Type B pancreatic cell (in vitro differentiated cells): ENCODE data around the gene ITSN1. TPM values are rescaled to one million over a fixed set of nuclear protein-coding genes. Genes with fewer than 3 reads are reported as not detected.

Source experiments
- DNase-seq: peaks from one replicate; pipeline ENCODE4 v3.0.0; 2021; ENCODE audit warnings: mixed read lengths; ENCODE audit not compliant: unreplicated experiment; ENCODE audit errors: extremely low spot score
- H3K27ac Mint-ChIP-seq: 2 replicates; pipeline ENCODE4 v1.8.0; 2021; ENCODE audit warnings: mild to moderate bottlenecking, mixed read lengths
- H3K27me3 Mint-ChIP-seq: 2 replicates; pipeline ENCODE4 v1.8.0; 2021; ENCODE audit warnings: mixed read lengths
- H3K36me3 Mint-ChIP-seq: 2 replicates; pipeline ENCODE4 v1.8.0; 2021; ENCODE audit warnings: mixed read lengths
- H3K4me1 Mint-ChIP-seq: one replicate; pipeline ENCODE4 v1.8.0; 2021; ENCODE audit warnings: mixed read lengths; ENCODE audit not compliant: unreplicated experiment
- H3K4me3 Mint-ChIP-seq: 2 replicates; pipeline ENCODE4 v1.8.0; 2021; ENCODE audit warnings: mild to moderate bottlenecking, mixed read lengths
- H3K9me3 Mint-ChIP-seq: 2 replicates; pipeline ENCODE4 v1.8.0; 2021; ENCODE audit warnings: mixed read lengths
- total RNA-seq: library from RNA; stranded (reverse); gene quantifications from 2 replicates; pipeline ENCODE4 v1.2.1, GENCODE V29; 2021; ENCODE audit warnings: low replicate concordance
- TF ChIP-seq, protein P1 (sequence below): fragments of 200-600 bp; sonication (generic); conservative IDR thresholded peaks from 2 replicates; pipeline ENCODE4 v1.5.0; 2021; ENCODE audit warnings: antibody characterized with exemption, mild to moderate bottlenecking

Gene ITSN1
- total RNA-seq, 1 donor from 2014 or later: 89.1 TPM

DNA sequence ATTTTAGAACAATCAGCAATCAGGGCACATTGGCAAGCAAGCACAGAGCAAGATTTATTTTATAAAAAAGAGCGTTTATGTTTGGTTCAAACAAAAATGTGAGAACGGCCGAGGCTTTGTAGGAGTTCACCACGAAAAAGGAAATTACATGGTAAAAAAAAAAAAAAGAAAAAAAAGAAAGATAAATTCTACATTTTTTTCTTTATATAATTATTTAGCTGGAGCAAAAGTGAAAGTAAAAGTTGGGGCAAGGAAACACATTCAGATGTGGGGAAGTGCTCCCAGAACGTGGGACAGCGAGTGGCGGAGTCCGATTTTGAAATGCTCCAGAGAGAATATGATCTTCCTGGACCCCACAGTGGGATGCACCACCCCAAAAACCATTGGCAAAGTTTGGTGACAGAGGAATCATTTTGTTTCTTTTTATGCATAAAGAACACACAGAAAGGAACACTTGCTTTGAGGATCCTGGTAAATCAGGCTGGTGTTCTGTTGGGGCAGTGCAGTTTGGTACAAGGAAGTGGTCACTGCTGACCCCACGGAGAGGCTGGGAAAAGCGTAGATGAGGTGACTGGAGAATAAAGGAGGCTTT is 289.6 kb downstream of the ITSN1 start:
- DNase-seq: no peak
- TF ChIP-seq, protein P1, sequence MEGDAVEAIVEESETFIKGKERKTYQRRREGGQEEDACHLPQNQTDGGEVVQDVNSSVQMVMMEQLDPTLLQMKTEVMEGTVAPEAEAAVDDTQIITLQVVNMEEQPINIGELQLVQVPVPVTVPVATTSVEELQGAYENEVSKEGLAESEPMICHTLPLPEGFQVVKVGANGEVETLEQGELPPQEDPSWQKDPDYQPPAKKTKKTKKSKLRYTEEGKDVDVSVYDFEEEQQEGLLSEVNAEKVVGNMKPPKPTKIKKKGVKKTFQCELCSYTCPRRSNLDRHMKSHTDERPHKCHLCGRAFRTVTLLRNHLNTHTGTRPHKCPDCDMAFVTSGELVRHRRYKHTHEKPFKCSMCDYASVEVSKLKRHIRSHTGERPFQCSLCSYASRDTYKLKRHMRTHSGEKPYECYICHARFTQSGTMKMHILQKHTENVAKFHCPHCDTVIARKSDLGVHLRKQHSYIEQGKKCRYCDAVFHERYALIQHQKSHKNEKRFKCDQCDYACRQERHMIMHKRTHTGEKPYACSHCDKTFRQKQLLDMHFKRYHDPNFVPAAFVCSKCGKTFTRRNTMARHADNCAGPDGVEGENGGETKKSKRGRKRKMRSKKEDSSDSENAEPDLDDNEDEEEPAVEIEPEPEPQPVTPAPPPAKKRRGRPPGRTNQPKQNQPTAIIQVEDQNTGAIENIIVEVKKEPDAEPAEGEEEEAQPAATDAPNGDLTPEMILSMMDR: no peak
- Mint-ChIP-seq H3K27me3 (no peaks in the 10 kb centered on the region), H3K4me3 (peak overlapping the region; percentile 92), H3K4me1 (peaks cover 12% of the 10 kb centered on the region), H3K27ac (peak overlapping the region; percentile 97), H3K36me3 (peaks cover 3% of the 10 kb centered on the region), H3K9me3 (no peaks in the 10 kb centered on the region)

DNA sequence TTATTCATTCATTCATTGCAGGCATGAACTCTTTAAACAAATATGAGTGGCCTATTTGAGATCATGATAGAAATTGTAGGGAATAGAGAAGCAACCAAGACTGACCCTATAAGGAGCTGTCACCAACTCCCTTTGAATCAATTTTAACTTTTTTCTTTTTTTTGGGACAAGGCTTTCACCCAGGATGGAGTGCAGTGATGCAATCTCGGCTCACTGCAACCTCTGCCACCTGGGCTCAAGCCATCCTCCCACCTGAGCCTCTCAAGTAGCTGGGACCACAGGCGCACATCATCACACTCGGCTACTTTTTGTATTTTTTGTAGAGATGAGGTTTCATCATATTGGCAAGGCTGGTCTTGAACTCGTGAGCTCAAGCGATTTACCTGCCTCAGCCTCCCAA is 290.4 kb downstream of the ITSN1 start:
- peaks cover 3% of the 10 kb centered on the region for H3K36me3 Mint-ChIP-seq
- H3K4me1 Mint-ChIP-seq: peaks cover 12% of the 10 kb centered on the region
- TF ChIP-seq, protein P1: no peak
- H3K4me3 Mint-ChIP-seq: peak overlapping the region; percentile 77
- no peaks in the 10 kb centered on the region for H3K9me3 Mint-ChIP-seq
- DNase-seq: no peak
- no peak overlapping the region for H3K27ac Mint-ChIP-seq
- H3K27me3 Mint-ChIP-seq: no peaks in the 10 kb centered on the region

DNA sequence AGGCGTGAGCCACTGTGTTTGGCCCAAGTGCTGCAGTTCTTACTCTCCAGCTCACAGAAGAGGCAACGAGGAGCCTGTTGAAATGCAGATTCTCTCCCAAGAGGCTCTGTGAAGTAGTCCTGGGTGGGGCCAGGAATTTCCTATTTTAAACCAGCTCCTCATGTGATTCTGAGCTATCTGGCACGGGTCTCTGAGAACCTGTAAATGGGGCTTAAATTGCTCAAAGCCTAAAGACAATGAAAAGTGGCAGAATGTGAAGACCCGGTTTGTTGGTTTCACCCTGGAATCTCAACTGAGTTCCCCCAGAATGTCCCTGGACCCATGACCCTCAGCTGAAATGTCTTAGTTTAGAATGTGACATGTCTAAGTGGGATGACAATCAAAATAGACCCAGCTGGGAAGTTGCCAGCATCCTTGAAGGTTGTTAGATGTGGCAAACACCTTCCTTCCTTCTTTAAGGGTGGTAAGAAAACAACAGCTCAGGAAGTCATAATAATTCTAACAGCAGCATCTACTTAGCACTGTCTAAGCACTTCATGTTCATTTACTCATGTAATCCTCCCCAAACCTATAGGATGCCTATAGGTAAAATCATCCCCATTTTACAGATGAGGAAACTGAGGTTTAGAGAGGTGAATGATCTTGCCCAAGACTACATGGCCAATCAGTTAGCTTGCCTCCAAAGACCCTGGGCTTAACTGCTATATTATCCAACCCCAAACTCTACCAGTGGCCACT is 294.2 kb downstream of the ITSN1 start:
- Mint-ChIP-seq H3K27me3 (no peaks in the 10 kb centered on the region), H3K4me1 (peaks cover 21% of the 10 kb centered on the region), H3K36me3 (peaks cover 2% of the 10 kb centered on the region), H3K4me3 (no peak overlapping the region), H3K27ac (no peak overlapping the region), H3K9me3 (no peaks in the 10 kb centered on the region)
- no peak for DNase-seq
- TF ChIP-seq, protein P1: no peak

DNA sequence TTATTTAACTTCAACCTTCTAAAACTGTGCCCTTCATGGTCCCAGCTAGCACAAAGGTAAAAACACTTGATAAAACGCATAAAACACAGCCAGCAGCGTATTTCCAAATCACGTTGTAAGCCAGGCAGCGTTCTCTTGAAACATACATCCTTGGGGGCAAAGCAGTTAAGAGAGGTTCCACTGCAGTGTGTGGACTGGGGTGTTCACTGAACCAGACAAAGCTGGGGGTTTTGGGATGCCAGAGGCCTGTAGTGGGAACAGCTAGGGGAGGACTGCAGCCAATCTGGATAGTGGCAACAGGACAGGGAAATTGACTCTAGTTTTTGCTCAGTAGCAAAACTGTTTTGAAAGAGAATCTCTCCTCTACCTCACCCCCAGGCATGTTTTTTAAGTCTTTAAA is 294.8 kb downstream of the ITSN1 start:
- Mint-ChIP-seq H3K27ac (no peak overlapping the region), H3K36me3 (no peaks in the 10 kb centered on the region), H3K9me3 (no peaks in the 10 kb centered on the region), H3K4me3 (no peak overlapping the region), H3K4me1 (peaks cover 16% of the 10 kb centered on the region), H3K27me3 (no peaks in the 10 kb centered on the region)
- TF ChIP-seq, protein P1: no peak
- no peak for DNase-seq

DNA sequence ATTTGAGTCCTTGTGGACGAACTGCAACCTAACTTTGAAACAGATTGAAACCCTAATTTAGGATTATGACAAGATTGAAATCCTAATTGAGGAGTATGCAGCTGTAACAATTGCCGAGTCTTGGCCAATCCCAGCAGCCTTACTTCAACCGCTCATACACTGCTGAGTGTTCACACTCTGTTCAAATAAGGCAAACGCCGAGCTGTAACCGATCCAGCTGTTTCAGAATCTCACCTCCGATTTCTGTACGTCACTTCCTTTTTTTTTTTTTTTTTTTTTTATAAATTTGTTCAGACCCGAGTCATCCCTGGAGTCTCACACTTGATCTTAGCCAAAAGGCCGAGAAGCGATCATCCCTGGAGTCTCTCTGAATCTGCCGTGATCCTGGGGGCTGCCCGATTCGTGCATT is 295.6 kb downstream of the ITSN1 start:
- H3K36me3 Mint-ChIP-seq: no peaks in the 10 kb centered on the region
- TF ChIP-seq, protein P1: no peak
- H3K27ac Mint-ChIP-seq: no peak overlapping the region
- H3K4me1 Mint-ChIP-seq: peaks cover 13% of the 10 kb centered on the region
- DNase-seq: no peak
- H3K9me3 Mint-ChIP-seq: no peaks in the 10 kb centered on the region
- H3K27me3 Mint-ChIP-seq: no peaks in the 10 kb centered on the region
- no peak overlapping the region for H3K4me3 Mint-ChIP-seq
